ENCODE data around the gene TUBA4B.
A peak's percentile ranks its signal among the peaks of the same experiment; 100 is the strongest.
"Not testable (repeated sequence)": the region's sequence is repeated elsewhere in the genome, so short reads cannot be mapped to it uniquely, and the experiment has no call there.

Gene TUBA4B

DNA sequence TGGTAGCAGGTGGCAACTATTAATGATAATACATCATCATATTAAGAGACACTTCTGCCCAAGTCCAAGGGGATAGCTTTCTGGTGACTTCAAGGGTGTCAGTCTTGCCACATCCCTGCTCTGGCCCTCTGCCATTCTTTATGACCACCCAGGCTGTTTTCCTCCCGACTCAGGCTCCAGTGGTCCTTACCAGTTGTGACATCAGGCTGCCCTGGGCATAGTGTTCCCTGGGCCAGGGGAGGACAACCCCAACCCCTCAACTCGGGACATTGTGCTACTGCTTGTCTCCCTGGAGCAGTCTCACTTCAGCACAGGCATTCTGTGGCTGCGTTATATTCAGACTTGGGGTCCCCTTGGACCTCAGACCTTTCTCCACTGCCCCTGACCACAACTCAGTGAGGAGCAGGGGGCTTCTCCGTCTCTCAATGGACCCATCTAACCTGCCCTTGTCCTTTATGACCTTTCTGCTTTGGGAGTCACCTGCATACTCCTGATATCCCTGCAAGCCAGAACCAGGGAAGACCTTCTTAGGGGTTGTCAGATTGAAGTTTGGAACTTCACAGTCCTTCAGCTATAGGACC, 39.0 kb downstream of the TUBA4B start:
- no peak for DNase-seq (ENCODE audit: low read depth)

- DNase-seq (ENCODE audit: low read depth): no peak
Observed at GRCh38 chr2:219292616-219293015, 39.6 kb downstream of the TUBA4B start.

- DNase-seq (ENCODE audit: low read depth): no peak
Observed at GRCh38 chr2:219293736-219294231, 40.7 kb downstream of the TUBA4B start.

DNA sequence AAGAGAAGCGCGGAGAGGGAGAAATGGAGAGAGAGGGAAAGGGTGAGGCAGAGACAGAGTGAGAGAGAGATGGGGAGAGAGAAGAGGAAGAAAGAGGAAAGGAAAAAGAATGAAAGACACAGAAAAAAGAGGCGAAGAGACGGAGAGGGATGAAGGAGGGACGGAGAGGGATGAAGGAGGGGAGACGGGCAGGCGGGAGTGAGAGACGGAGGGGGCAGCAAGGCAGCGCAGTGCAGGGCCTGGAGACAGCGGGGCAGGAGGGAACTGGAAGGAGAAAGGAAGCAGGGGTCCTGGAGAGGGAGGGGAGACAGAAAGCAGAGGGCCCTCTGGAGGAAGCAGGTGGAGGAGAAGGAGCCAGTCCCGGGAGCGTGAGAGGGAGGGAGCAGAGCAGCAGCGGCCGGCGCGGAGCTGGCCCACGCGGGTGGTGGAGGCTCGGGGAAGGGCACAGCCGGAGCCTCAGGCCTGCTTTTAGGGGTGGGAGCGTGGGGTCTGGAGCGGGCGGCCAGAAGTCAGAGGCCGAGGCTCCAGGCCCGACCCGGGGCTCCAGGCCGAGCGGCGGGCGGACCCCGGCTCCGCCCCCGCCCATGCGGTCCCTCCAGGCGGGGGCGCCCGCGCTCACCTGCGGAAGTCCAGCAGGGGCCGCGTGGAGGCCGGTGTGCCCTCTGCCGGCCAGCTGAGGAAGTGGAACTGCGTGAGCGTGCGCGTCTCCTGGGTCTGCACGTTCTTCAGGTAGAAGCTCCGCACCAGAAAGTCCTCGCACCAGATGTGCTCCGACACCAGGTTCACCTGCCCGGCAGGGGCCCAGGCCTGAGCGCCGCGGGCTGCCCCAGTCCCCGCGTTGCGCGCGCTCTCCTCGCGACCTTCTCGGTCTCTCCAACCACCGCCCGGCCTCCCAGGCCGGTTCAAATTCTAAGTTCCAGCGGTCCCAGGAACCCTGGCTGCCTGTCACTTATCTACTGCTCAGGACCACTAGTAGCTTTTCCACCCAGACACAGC, 41.6 kb downstream of the TUBA4B start:
- peak; percentile 70 for DNase-seq (ENCODE audit: low read depth)

DNA sequence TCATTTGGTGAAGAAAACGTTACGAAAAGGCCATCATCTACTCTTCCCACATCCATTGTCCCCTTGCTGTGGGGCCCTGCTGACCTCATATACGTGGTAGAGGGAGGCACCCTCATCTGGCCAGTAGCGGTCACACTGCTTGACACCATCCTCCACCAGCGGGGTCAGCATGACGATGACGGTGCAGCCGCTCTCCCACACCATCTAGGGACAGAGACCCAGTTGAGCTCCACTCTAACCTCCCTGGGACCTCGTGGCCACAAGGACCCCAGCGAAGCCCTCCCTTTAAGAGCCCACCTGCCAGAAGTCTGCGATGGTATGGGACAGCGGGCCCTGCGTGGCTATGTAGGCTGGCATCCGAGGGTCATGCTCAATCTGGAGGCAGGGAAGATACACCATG, 43.1 kb downstream of the TUBA4B start:
- no peak for DNase-seq (ENCODE audit: low read depth)

DNA sequence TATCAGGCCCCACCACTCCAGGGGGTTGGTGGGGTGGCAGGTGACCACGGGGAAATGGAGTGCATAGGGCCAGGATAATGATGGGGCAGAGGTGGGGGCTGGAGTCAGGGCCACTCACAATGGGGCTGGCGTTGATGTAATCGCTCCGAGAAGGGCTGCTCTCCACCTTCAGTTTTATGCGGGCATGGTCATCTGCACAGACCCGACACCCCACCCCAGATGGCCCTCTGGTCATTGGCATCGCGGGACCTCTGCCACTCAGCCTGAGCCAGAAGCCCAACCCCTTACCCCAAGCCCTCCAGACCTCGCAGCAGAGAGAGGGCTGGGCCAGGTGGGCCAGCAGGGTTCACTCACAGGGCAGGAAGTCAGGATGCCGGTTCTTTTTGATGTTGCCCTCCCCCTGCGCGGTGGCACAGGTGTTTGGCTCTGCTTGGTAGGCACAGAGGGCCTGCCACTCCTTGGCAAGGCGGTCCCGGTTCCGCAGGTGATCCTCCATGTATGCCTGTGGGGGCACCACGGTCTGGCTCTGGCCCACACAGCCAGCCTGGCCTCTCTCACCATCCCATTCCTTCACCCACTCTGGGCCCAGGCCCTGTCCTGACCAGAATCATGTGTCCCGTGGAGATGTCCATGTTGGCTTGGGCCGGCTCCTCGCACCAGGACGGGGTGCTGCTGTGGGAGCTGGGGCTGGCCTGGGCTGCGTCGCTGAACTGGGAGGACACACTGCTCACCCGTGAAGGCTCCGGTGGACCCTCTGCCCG, 43.8 kb downstream of the TUBA4B start:
- no peak for DNase-seq (ENCODE audit: low read depth)

GRCh38 chr2:219297766-219298456, 44.9 kb downstream of the TUBA4B start:
- DNase-seq (ENCODE audit: low read depth): no peak

GRCh38 chr2:219298759-219299371, 45.8 kb downstream of the TUBA4B start:
- peak; percentile 86 for DNase-seq (ENCODE audit: low read depth)

- DNase-seq (ENCODE audit: low read depth): no peak
Observed at GRCh38 chr2:219299372-219299760, 46.3 kb downstream of the TUBA4B start.

- no peak for DNase-seq (ENCODE audit: low read depth)
Observed at GRCh38 chr2:219300022-219300421, 47.0 kb downstream of the TUBA4B start.

DNA sequence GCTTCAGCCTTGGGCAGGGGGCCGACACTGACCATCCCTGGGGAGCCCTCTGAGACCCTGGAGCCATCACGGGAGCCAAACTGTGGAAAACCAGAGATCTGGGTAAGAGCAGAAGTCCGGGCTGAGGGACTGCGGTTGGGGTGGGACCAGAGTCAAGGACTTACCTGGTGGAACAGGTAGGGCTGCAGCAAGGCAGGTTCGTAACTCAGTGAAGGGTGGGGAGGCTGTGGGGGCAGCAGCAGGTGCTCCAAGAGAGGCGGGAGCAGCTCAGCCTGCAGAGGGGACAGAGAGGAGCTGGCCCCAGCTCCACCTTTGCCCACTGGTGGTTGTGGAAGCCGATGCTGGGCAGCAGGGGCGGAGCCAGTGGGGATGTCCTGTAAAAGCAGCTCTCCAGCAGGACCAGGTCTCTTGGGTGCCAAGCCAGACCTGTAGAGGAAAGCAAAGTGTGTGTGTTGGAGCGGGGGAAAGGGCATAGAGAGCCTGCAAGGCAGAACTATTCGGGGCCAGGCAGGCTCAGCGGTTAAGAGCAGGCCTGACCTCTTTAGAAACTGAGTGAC, 49.4 kb downstream of the TUBA4B start:
- no peak for DNase-seq (ENCODE audit: low read depth)

GRCh38 chr2:219304223-219304622, 51.2 kb downstream of the TUBA4B start:
- no peak for DNase-seq (ENCODE audit: low read depth)

DNA sequence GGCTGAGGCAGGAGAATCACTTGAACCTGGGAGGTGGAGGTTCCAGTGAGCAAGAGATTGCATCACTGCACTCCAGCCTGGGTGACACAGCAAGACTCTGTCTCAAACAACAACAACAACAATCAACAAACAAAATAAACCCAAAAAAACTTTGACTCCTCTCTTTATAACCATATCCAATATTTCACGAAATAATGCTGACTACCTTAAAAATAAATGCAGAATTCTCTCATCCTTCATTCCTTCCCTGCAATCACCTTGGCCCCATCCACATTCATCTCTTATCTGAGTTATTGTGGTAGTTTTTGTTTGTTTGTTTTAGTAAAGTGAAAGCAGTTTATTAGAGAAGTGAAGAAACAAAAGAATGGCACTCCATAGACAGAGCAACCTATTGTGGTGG, 53.0 kb downstream of the TUBA4B start:
- no peak for DNase-seq (ENCODE audit: low read depth)

DNA sequence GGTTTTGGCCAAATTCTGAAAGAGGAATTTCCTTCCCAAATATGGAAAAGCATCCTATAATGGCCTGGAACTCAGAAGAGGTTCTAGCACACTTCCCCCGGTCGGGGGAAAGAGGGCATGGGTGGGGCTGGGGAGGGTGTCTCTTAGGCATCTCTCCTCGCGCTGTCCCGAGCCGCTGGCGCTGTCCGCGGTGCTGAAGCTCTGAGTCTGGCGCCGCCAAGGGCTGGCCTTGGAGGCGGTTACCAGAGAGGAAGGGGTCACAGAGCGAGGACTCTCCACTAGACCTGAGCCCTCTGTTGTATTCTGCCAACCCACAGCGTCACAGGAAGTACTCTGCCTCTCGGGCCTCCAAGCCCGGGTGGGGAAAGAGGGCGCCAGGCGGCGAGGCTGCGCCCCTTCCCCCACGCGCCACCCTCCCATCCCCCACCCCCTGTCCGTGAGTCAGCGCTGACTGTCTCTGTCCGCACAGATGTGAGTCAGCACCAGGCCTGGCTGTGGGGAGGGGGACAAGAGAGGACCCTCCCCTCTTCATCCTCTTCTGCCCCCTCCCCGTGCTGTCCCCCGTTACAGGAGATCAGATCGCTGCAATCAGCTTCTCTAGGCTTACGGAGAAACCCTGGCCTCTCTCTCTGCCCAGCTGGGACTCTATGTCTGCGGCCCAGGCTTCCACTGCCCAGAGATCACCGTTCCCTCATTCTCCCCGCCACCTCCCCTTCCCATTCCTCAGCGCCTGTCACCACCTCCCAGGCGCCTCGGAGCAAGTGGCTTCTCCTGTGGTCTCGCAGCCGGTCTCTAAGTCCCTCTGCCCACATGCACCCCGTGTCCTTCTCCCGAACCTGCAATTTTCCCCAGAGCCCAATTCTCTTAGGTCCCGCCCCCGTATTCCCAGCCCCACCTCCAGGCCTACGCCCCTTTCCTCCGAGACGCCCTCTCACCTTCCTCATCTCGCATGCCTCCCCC, 55.4 kb downstream of the TUBA4B start:
- peak; percentile 31 for DNase-seq (ENCODE audit: low read depth)

- no peak for DNase-seq (ENCODE audit: low read depth)
Observed at GRCh38 chr2:219309278-219309677, 56.2 kb downstream of the TUBA4B start, which contains the start of gene PTPRN. TSS of gene PTPRN (minus strand) at chr2:219309401. CDS start at chr2:219309332, 69 bp downstream.

DNA sequence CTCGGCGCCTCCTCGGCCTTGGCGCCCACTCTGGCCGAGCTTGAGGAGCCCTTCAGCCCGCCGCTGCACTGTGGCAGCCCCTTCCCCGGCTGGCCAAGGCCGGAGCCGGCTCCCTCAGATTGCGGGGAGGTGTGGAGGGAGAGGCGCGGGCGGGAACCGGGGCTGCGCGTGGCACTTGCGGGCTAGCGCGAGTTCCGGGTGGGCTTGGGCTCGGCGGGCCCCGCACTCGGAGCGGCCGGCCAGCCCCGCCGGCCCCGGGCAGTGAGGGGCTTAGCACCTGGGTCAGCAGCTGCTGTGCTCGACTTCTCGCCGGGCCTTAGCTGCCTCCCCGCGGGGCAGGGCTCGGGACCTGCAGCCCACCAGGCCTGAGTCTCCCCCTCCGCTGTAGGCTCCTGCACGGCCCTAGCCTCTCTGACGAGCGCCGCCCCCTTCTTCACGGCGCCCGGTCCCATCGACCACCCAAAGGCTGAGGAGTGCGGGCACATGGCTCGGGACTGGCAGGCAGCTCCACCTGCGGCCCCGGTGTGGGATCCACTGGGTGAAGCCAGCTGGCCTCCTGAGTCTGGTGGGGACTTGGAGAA, 59.7 kb downstream of the TUBA4B start:
- DNase-seq (ENCODE audit: low read depth): not testable (repeated sequence)

GRCh38 chr2:219314804-219315468, 61.9 kb downstream of the TUBA4B start:
- no peak for DNase-seq (ENCODE audit: low read depth)
